A549 treated with GW870086 at 1 μM for 4 hours (cell line): ENCODE data around the gene CNNM3. TPM values are rescaled to one million over a fixed set of nuclear protein-coding genes. Genes with fewer than 3 reads are reported as not detected.

Experiments
- total RNA-seq: library from RNA; stranded (reverse); fragments of 200-300 nt; extraction: Qiagen RNA extraction; gene quantifications from 5 replicates; pipeline ENCODE4 v1.2.3, GENCODE V29; 2022; ENCODE audit warnings: low read depth

CNNM3 gene
- total RNA-seq = 8.4 to 12.9 TPM (median 10.9 TPM) in 5 replicates

GRCh38 chr2:96816127-96816835 is at the start of gene CNNM3:
TSS of gene CNNM3 (plus strand) at chr2:96816268. CDS start at chr2:96816278, 10 bp downstream.

GRCh38 chr2:96843538-96844268 is 27.6 kb downstream of the CNNM3 start, which contains the start of gene ANKRD23:
TSS of gene ANKRD23 (minus strand) at chr2:96844021. CDS start at chr2:96843992, 29 bp downstream.

GRCh38 chr2:96857667-96858372 is 41.8 kb downstream of the CNNM3 start, which contains the start of gene ANKRD39:
TSS of gene ANKRD39 (minus strand) at chr2:96858016. CDS start at chr2:96857987, 29 bp downstream.

GRCh38 chr2:96869822-96870625 is 54.0 kb downstream of the CNNM3 start, which contains the start of gene SEMA4C:
TSS of gene SEMA4C (minus strand) at chr2:96870080. CDS start at chr2:96867886, 2,194 bp downstream.

Other genes with a start within 250 kb of the CNNM3 start
- 19.6 to 26.2 TPM (median 23.4 TPM) in 5 replicates for gene KANSL3, start 178.0 kb upstream of the CNNM3 start, total RNA-seq
- gene FER1L5, start 173.5 kb upstream of the CNNM3 start, total RNA-seq = not detected in 5 replicates
- 18.9 to 21.6 TPM (median 21.5 TPM) in 5 replicates for gene LMAN2L, start 76.2 kb upstream of the CNNM3 start, total RNA-seq
- gene CNNM4, start 55.4 kb upstream of the CNNM3 start, total RNA-seq = 9.6 to 12.6 TPM (median 11.6 TPM) in 5 replicates
- 1.4 to 2.9 TPM (median 2.2 TPM) in 5 replicates for gene ANKRD23, start 27.8 kb downstream of the CNNM3 start, total RNA-seq
- 20.1 to 21.5 TPM (median 21.0 TPM) in 5 replicates for gene ANKRD39, start 41.7 kb downstream of the CNNM3 start, total RNA-seq
- gene SEMA4C, start 53.8 kb downstream of the CNNM3 start, total RNA-seq = 14.0 to 22.4 TPM (median 20.1 TPM) in 5 replicates
- gene FAM178B, start 170.3 kb downstream of the CNNM3 start, total RNA-seq = not detected in 5 replicates